Cardiac muscle cell (in vitro differentiated cells and primary cell): Measurements from ENCODE around the gene STK11IP. TPM values are rescaled to one million over a fixed set of nuclear protein-coding genes. Genes with fewer than 3 reads are reported as not detected.
A peak's percentile ranks its signal among the peaks of the same experiment; 100 is the strongest.

ENCODE experiments used
- DNase-seq, 2 donors: peaks; one replicate each; pipeline versions ENCODE4 v3.0.0 to v3.0.0-alpha.2; 2010 to 2017; ENCODE audit warnings: low read depth in 1 of 2, low spot score in 1 of 2
- H3K27ac ChIP-seq: fragments of 200-600 bp; sonication (generic); 2 replicates; pipeline ENCODE4 v1.5.1; 2016
- H3K27me3 ChIP-seq: fragments of 200-600 bp; sonication (generic); 2 replicates; pipeline ENCODE4 v1.6.0; 2016; ENCODE audit warnings: control low read depth
- H3K36me3 ChIP-seq: fragments of 200-600 bp; sonication (generic); 2 replicates; pipeline ENCODE4 v1.5.1; 2016; ENCODE audit warnings: control low read depth
- H3K4me1 ChIP-seq: fragments of 200-600 bp; sonication (generic); 2 replicates; pipeline ENCODE4 v1.8.1; 2017; ENCODE audit warnings: low read depth, mild to moderate bottlenecking, mixed run types
- H3K4me3 ChIP-seq: fragments of 200-600 bp; sonication (generic); 2 replicates; pipeline ENCODE4 v1.5.1; 2016; ENCODE audit warnings: mild to moderate bottlenecking
- H3K9me3 ChIP-seq: fragments of 200-600 bp; sonication (generic); 2 replicates; pipeline ENCODE4 v1.5.1; 2017; ENCODE audit warnings: low read depth, mild to moderate bottlenecking, control low read depth
- CTCF ChIP-seq: IDR thresholded peaks from 2 replicates; pipeline ENCODE4 v1.5.1; 2012; ENCODE audit warnings: low read depth, mild to moderate bottlenecking, low read length
- polyA plus RNA-seq: library from polyadenylated mRNA; unstranded; fragments of >200 nt; fragmentation: Nextera tagmentation; extraction: Ambion mirVana; gene quantifications from 2 replicates; pipeline ENCODE4 v1.2.1, GENCODE V29; 2016
- total RNA-seq: library from RNA; depleted of rRNA; stranded (reverse); fragments of >200 nt; gene quantifications from 2 replicates; pipeline ENCODE4 v1.2.3, GENCODE V29; 2016

Gene STK11IP
- total and polyA plus RNA-seq, 2 experiments from 2014 or later: 22.4 to 24.4 TPM

- Histone ChIP-seq H3K27me3 (no peaks in the 10 kb centered on the region), H3K9me3 (no peaks in the 10 kb centered on the region), H3K4me1 (peaks cover 7% of the 10 kb centered on the region), H3K4me3 (no peak overlapping the region), H3K36me3 (peaks cover 50% of the 10 kb centered on the region), H3K27ac (peak overlapping the region; percentile 79)
- peak in 1 of 2 donors; percentile 53 for DNase-seq
- TF ChIP-seq CTCF: no peak
Measured at GRCh38 chr2:219561179-219562048, 36.2 kb upstream of the STK11IP start.

- no peak for TF ChIP-seq CTCF
- H3K27me3 ChIP-seq: no peaks in the 10 kb centered on the region
- peak overlapping the region; percentile 79 for H3K27ac ChIP-seq
- peaks cover 55% of the 10 kb centered on the region for H3K36me3 ChIP-seq
- H3K4me3 ChIP-seq: no peak overlapping the region
- peaks cover 7% of the 10 kb centered on the region for H3K4me1 ChIP-seq
- no peaks in the 10 kb centered on the region for H3K9me3 ChIP-seq
- DNase-seq: no peak
Measured at GRCh38 chr2:219562049-219563020, 35.3 kb upstream of the STK11IP start.

GRCh38 chr2:219563271-219563928 lies 34.3 kb upstream of the STK11IP start:
- H3K36me3 ChIP-seq: peaks cover 59% of the 10 kb centered on the region
- no peak overlapping the region for H3K27ac ChIP-seq
- no peaks in the 10 kb centered on the region for H3K27me3 ChIP-seq
- no peak for TF ChIP-seq CTCF
- H3K9me3 ChIP-seq: no peaks in the 10 kb centered on the region
- H3K4me3 ChIP-seq: no peak overlapping the region
- H3K4me1 ChIP-seq: peaks cover 7% of the 10 kb centered on the region
- DNase-seq: no peak

GRCh38 chr2:219565130-219566080 lies 32.3 kb upstream of the STK11IP start:
- no peak for DNase-seq
- Histone ChIP-seq H3K27ac (no peak overlapping the region), H3K36me3 (peaks cover 59% of the 10 kb centered on the region), H3K4me1 (peaks cover 19% of the 10 kb centered on the region), H3K27me3 (no peaks in the 10 kb centered on the region), H3K4me3 (no peak overlapping the region), H3K9me3 (no peaks in the 10 kb centered on the region)
- TF ChIP-seq CTCF: no peak
